ENCODE data around the gene FRY.
"Not testable (repeated sequence)": the region's sequence is repeated elsewhere in the genome, so short reads cannot be mapped to it uniquely, and the experiment has no call there.

FRY gene

GRCh38 chr13:32031025-32031814 is at the start of gene FRY:
TSS of gene FRY (plus strand) at chr13:32031774. CDS start at chr13:32031796, 22 bp downstream.
- no peak for TF ChIP-seq ZNF274 (IDR thresholded peaks at IDR 0.05; ENCODE audit: low read depth, low read length)
- H3K4me3 ChIP-seq (ENCODE audit: low read length), result peak within 1 kb of the TSS; percentile 64

GRCh38 chr13:31982124-31982523 is 49.5 kb upstream of the FRY start:
- no peak overlapping the region for H3K4me3 ChIP-seq (ENCODE audit: low read length)
- no peak for TF ChIP-seq ZNF274 (IDR thresholded peaks at IDR 0.05; ENCODE audit: low read depth, low read length)

GRCh38 chr13:31982540-31982939 is 49.0 kb upstream of the FRY start:
- TF ChIP-seq ZNF274 (IDR thresholded peaks at IDR 0.05; ENCODE audit: low read depth, low read length), result no peak
- no peak overlapping the region for H3K4me3 ChIP-seq (ENCODE audit: low read length)

- H3K4me3 ChIP-seq (ENCODE audit: low read length), result not testable (repeated sequence)
These were observed 47.9 kb upstream of the FRY start for GRCh38 chr13:31983696-31984095.

GRCh38 chr13:31984388-31984787 is 47.2 kb upstream of the FRY start:
- H3K4me3 ChIP-seq (ENCODE audit: low read length), result not testable (repeated sequence)

- no peak overlapping the region for H3K4me3 ChIP-seq (ENCODE audit: low read length)
- TF ChIP-seq ZNF274 (IDR thresholded peaks at IDR 0.05; ENCODE audit: low read depth, low read length), result no peak
These were observed 44.7 kb upstream of the FRY start for GRCh38 chr13:31986676-31987470.

- no peak for TF ChIP-seq ZNF274 (IDR thresholded peaks at IDR 0.05; ENCODE audit: low read depth, low read length)
- H3K4me3 ChIP-seq (ENCODE audit: low read length), result no peak overlapping the region
These were observed 43.9 kb upstream of the FRY start for GRCh38 chr13:31987535-31988170.

GRCh38 chr13:31994367-31994766 is 37.2 kb upstream of the FRY start:
- H3K4me3 ChIP-seq (ENCODE audit: low read length), result not testable (repeated sequence)

- no peak overlapping the region for H3K4me3 ChIP-seq (ENCODE audit: low read length)
- TF ChIP-seq ZNF274 (IDR thresholded peaks at IDR 0.05; ENCODE audit: low read depth, low read length), result no peak
These were observed 35.0 kb upstream of the FRY start for GRCh38 chr13:31996601-31997000.

- H3K4me3 ChIP-seq (ENCODE audit: low read length), result no peak overlapping the region
- TF ChIP-seq ZNF274 (IDR thresholded peaks at IDR 0.05; ENCODE audit: low read depth, low read length), result no peak
These were observed 33.9 kb upstream of the FRY start for GRCh38 chr13:31997641-31998040.

GRCh38 chr13:31998131-31998530 is 33.4 kb upstream of the FRY start:
- no peak for TF ChIP-seq ZNF274 (IDR thresholded peaks at IDR 0.05; ENCODE audit: low read depth, low read length)
- no peak overlapping the region for H3K4me3 ChIP-seq (ENCODE audit: low read length)

GRCh38 chr13:32000754-32001153 is 30.8 kb upstream of the FRY start:
- H3K4me3 ChIP-seq (ENCODE audit: low read length), result not testable (repeated sequence)

GRCh38 chr13:32001154-32001768 is 30.3 kb upstream of the FRY start:
- H3K4me3 ChIP-seq (ENCODE audit: low read length), result no peak overlapping the region
- no peak for TF ChIP-seq ZNF274 (IDR thresholded peaks at IDR 0.05; ENCODE audit: low read depth, low read length)

GRCh38 chr13:32001769-32002168 is 29.8 kb upstream of the FRY start:
- TF ChIP-seq ZNF274 (IDR thresholded peaks at IDR 0.05; ENCODE audit: low read depth, low read length), result no peak

GRCh38 chr13:32002873-32003272 is 28.7 kb upstream of the FRY start:
- H3K4me3 ChIP-seq (ENCODE audit: low read length), result no peak overlapping the region
- TF ChIP-seq ZNF274 (IDR thresholded peaks at IDR 0.05; ENCODE audit: low read depth, low read length), result no peak

More at GRCh38 chr13:32001769-32002168, 29.8 kb upstream of the FRY start:
- no peak overlapping the region for H3K4me3 ChIP-seq (ENCODE audit: low read length)
